Suppressor macrophage (primary cell): Measurements from ENCODE around the gene PGBD1.

Experiments used
- DNase-seq, 4 experiments: peaks; one replicate each; pipeline ENCODE4 v3.0.0-alpha.2; 2020 to 2022
- total RNA-seq, 17 experiments: gene quantifications; one replicate each; lab custom pipeline; 2026; ENCODE audit warnings: mixed read lengths in 6 of 17, inconsistent platforms in 3 of 17; lab: John Stamatoyannopoulos, UW

Gene PGBD1, protein sequence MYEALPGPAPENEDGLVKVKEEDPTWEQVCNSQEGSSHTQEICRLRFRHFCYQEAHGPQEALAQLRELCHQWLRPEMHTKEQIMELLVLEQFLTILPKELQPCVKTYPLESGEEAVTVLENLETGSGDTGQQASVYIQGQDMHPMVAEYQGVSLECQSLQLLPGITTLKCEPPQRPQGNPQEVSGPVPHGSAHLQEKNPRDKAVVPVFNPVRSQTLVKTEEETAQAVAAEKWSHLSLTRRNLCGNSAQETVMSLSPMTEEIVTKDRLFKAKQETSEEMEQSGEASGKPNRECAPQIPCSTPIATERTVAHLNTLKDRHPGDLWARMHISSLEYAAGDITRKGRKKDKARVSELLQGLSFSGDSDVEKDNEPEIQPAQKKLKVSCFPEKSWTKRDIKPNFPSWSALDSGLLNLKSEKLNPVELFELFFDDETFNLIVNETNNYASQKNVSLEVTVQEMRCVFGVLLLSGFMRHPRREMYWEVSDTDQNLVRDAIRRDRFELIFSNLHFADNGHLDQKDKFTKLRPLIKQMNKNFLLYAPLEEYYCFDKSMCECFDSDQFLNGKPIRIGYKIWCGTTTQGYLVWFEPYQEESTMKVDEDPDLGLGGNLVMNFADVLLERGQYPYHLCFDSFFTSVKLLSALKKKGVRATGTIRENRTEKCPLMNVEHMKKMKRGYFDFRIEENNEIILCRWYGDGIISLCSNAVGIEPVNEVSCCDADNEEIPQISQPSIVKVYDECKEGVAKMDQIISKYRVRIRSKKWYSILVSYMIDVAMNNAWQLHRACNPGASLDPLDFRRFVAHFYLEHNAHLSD
- total RNA-seq = 0.42 to 4.6 (median 2.5) reads per million in 17 experiments

GRCh38 chr6:28281288-28282064 is at the start of gene PGBD1:
Gene PGBD1, plus strand, starts transcription at chr6:28281572. Its CDS starts 2,242 bp downstream, at chr6:28283814.
- DNase-seq = peak; percentile 65 to 84 (median 72)

GRCh38 chr6:28232785-28233184 is 48.6 kb upstream of the PGBD1 start:
- DNase-seq = no peak

GRCh38 chr6:28235912-28236452 is 45.4 kb upstream of the PGBD1 start:
- peak in 3 of 4 experiments; percentile 30 to 58 (median 50) for DNase-seq

- no peak for DNase-seq
These were observed 41.7 kb upstream of the PGBD1 start for GRCh38 chr6:28239636-28240035.

GRCh38 chr6:28240471-28240870 is 40.9 kb upstream of the PGBD1 start:
- peak in 2 of 4 experiments; percentile 27 to 37 for DNase-seq

DNA sequence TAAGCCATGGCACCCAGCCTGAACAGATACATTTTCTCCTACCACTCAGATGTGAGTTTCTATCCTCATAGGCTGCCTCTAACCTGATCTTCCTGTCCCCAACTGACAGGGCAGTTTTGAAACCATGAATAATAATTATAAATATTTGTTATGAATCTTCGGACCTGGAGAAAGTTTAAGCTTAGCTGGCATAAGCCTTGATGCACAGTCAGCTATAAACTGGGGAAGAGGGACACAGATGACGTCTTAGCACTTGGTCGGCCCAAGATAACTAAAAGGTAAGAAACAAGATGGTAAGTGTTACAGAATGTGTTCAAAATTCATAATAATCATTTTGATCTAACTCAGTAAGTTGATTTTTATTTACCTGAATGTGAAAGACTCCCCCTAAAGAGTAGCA is 37.4 kb upstream of the PGBD1 start:
- no peak for DNase-seq

DNA sequence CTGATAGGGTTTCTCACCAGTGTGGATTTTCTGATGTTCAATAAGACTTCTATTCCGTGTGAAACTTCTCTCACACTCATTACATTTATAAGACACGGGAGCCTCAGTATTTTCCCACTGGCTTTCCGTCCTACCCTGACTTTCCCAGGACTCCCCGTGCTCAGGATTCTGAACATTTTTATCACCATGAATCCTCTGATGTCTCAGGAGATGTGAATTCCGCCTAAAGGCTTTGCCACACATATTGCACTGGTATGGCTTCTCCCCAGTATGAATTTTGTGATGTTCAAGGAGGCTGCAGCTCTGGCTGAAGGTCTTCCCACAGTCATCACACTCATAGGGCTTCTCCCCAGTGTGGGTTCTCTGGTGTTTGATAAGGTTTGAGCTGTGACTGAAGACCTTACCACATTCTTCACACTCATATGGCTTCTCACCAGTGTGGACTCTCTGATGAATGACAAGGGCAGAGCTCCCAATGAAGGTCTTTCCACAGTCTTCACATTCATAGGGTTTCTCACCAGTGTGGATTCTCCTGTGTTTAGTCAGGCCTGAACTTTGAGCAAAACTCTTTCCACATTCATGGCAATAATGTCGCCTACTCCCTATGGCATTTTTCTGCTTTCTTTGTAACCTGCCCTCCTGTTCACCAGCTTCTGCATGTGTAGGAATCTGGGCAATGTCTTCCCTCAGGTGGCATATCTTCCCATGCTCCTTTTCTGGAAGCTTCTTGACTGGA is 36.0 kb upstream of the PGBD1 start:
- DNase-seq = no peak

GRCh38 chr6:28248916-28249315 is 32.5 kb upstream of the PGBD1 start:
- DNase-seq = no peak

DNA sequence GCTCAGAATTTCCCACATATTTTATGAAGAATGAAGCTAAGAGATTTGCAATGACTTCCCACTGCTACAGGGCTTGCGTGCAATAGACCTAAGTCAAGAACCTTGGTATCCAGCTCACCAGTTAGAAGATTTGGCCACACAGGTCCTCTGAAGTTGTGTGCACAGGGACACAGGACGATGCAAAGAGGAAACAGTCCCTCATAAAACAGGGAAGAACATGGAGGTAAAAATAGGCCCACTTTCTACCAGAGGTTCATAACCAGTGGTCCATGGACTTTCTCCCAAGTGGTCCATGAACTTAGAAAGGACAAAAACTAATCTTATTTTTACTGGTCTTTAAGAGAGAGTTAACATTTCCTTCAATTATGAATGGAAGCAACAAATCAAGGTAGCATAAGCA is 30.6 kb upstream of the PGBD1 start:
- no peak for DNase-seq

GRCh38 chr6:28251661-28252008 is 29.7 kb upstream of the PGBD1 start:
- peak; percentile 24 to 56 (median 34) for DNase-seq

GRCh38 chr6:28252009-28252975 is 29.1 kb upstream of the PGBD1 start, which contains the start of gene ZKSCAN4:
Gene ZKSCAN4, minus strand, starts transcription at chr6:28252269. Its CDS starts 289 bp downstream, at chr6:28251980.
- peak; percentile 92 to 95 (median 94) for DNase-seq

GRCh38 chr6:28254121-28254519 is 27.3 kb upstream of the PGBD1 start:
- DNase-seq = peak in 3 of 4 experiments; percentile 14 to 52 (median 40)

- no peak for DNase-seq
These were observed 24.3 kb upstream of the PGBD1 start for GRCh38 chr6:28257042-28257441.

DNA sequence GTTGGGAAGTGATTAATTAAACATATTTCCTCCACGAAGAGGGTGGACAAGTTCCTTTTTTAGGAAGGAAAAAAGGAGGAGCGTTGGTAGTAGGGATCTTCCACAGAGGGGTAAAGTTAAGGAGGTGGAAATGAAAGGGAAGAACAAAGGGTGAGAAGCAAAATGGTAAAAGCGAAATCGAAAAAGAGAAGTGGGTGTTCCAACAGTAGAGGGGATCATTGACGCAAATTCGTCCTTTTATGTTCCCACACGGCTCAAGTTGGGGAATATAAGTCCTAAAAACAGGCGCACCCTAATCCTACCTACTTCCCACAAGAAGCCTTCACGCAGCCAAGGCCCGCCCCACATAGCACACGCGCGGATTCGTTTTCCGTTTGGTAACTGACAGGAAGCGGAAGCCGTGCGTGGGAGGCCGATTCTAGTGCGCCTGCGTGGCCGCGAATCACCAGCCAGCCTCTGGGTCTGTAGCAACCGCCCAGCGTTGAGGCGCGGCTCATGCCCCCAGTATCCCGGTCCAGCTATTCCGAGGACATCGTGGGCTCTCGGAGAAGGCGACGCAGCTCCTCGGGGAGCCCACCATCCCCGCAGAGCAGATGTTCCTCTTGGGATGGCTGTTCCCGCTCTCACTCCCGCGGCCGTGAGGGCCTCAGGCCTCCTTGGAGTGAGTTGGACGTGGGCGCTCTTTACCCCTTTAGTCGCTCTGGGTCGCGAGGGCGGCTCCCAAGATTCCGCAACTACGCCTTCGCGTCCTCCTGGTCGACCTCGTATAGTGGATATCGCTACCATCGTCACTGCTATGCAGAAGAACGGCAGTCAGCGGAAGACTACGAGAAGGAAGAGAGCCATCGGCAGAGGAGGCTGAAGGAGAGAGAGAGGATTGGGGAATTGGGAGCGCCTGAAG is 22.2 kb upstream of the PGBD1 start, which contains the start of gene NKAPL:
NKAPL (plus strand) TSS at position 421 of the 901 bp plus-strand sequence; CDS start at position 496, 75 bp downstream.
- peak; percentile 84 to 91 (median 90) for DNase-seq

GRCh38 chr6:28263922-28264321 is 17.4 kb upstream of the PGBD1 start:
- DNase-seq = no peak

- no peak for DNase-seq
These were observed 16.5 kb upstream of the PGBD1 start for GRCh38 chr6:28264834-28265401.

- DNase-seq = no peak
These were observed 14.8 kb upstream of the PGBD1 start for GRCh38 chr6:28266563-28266961.

- DNase-seq = peak; percentile 90 to 93 (median 90)
These were observed 14.2 kb upstream of the PGBD1 start, which contains the start of gene ZSCAN26 for GRCh38 chr6:28266962-28267694. Gene ZSCAN26, plus strand, starts transcription at chr6:28267143. Its CDS starts 4,777 bp downstream, at chr6:28271920.
